Measurements from ENCODE around the gene SERPINB5.
"Not testable (repeated sequence)": the region's sequence is repeated elsewhere in the genome, so short reads cannot be mapped to it uniquely, and the experiment has no call there.

The SERPINB5 gene

GRCh38 chr18:63476668-63477067, at the start of gene SERPINB5:
SERPINB5 (plus strand) TSS chr18:63476958; CDS start chr18:63484429, 7,471 bp downstream.
- DNase-seq (ENCODE audit: low spot score): no peak

DNA sequence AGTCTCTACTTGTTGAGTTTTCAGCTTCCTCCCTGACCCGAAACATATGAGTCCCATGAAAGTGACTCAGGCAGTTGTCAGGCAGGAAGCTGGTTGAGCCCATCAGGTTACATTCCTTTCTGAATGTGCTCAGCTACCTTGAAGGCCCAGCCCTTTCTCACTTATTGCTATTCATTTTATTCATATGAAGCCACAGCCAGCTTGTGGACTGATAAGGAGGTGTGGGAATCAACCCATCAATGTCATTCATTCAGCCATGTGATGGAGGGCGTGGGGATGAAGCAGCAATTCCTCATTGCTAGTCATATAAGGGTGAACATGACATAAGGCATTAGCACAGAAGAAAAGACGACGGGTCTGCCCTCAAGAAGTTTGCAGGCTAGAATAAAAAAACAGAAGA, 49.2 kb upstream of the SERPINB5 start:
- no peak for DNase-seq (ENCODE audit: low spot score)

DNA sequence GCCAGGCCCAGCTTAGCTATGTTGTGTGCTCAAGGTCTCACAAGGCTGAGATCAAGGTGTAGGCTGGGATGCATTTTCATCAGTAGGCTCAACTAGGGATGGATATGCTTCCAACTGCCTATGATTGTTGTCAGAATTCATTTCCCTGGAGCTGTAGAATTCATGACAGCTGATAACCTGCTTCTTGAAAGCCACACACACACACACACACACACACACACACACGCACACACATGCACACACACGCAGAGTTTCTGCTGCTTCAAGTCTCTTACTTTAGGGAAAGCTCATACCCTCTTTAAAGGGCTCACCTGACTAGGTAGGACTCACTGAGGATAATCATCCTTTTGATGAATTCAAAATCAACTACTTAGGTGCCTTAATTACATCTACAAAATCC, 46.2 kb upstream of the SERPINB5 start:
- DNase-seq (ENCODE audit: low spot score): no peak

- DNase-seq (ENCODE audit: low spot score): no peak
Observed at GRCh38 chr18:63431180-63431579, 45.6 kb upstream of the SERPINB5 start.

DNA sequence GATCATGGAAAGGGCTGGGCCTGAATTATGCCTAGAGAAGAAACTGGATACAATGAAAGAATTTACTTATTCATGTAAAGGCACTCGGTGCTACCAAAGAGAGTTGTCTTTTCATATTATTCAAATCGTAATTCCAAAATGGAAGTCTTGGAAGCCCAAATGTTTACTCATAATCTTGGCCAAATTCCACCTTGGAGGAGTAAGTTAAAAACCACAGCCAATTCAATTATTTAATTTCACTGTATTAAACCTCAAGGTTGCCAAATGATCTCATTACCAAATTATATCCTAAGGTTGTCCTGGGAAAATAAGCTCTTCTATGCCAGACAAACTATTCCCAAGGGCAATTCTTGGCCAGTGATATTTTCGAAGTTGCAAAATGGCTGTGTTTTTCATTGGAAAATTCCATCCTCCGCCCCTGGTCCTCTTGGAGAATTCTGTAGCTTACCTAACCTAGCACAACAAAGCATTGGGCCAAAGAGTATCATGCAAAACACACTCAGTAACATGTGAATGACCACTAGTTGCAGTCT, 43.4 kb upstream of the SERPINB5 start:
- no peak for DNase-seq (ENCODE audit: low spot score)

GRCh38 chr18:63438181-63438580, 38.6 kb upstream of the SERPINB5 start:
- DNase-seq (ENCODE audit: low spot score): no peak

DNA sequence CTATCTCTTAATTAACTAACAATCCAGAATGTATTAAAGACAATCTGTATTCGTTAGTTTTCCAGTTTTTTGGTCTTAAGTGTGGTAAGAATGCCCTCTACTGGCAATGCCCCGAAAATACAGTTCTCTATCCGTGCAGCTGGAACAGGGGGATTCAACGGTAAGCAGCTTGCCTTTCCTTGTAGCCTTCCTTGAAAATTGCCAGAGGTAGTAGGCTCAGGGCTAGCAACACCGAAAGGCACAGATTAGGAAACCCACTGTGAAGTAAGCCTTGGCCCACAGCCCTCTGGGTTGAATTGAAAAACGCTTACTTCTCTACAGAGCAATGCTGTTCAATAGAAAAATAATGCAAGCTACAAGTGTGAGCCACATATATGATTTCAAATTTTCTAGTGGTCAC, 37.4 kb upstream of the SERPINB5 start:
- DNase-seq (ENCODE audit: low spot score): peak; percentile 48

GRCh38 chr18:63440219-63440618, 36.5 kb upstream of the SERPINB5 start:
- no peak for DNase-seq (ENCODE audit: low spot score)

- DNase-seq (ENCODE audit: low spot score): no peak
Observed at GRCh38 chr18:63440881-63441280, 35.9 kb upstream of the SERPINB5 start.

DNA sequence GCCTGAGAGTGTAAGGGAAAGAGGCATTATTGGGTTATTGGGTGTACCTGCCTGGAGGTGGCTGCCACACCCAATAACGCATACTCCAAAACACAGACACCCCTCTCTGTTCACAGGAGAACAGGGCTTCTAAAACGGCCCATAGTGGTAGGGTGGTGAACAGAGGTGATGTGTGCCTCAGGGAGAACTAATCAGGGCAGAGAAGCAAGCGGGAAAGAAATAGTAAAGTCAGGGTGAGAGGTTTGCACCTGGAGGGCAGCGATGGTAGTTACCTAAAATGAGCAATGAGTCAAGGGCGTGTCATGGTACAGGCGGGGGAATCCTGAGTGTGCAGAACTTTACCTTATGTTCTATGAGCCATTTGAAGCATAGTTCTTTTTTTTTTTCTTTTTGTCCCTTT, 32.9 kb upstream of the SERPINB5 start:
- no peak for DNase-seq (ENCODE audit: low spot score)

GRCh38 chr18:63444580-63444979, 32.2 kb upstream of the SERPINB5 start:
- no peak for DNase-seq (ENCODE audit: low spot score)

DNA sequence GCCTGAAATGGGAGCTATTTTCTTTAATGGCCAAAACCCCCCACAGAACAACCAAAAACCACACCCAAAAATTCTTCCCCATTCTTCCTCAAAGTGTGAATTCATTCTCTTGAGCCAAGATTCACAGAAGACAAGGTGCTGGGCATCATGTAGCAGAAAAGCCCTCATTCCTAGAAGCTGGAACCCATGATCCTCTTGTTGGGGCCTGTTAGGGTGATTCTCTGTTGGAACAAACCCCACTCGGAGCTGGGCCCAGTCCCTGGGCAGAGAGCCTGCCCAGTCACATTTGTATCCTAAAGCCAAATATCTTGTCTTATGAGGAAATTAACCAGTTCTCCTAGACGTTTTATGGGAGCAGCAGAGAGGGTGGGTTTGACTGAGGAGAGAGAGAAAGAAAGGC, 31.7 kb upstream of the SERPINB5 start:
- no peak for DNase-seq (ENCODE audit: low spot score)

DNA sequence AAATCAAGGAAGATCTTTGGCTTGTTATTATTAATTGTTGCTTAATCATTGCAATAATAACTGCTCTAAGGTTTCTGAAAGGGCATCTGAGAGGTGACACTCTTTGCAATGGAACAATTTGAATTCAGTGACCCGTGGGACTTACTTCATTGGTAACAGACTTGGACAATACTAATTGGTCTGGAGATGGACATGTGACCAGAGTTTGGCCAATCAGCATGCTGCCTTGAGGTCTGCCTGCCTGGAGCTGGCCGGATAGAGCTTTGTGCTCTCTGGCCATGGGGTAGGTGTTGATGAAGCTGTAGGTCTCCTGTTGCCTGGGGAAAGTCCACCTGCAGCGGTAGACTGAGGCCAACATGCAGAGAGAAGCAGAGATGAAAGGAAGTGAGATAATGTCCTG, 30.5 kb upstream of the SERPINB5 start:
- DNase-seq (ENCODE audit: low spot score): no peak

- no peak for DNase-seq (ENCODE audit: low spot score)
Observed at GRCh38 chr18:63447066-63447465, 29.7 kb upstream of the SERPINB5 start.

- DNase-seq (ENCODE audit: low spot score): no peak
Observed at GRCh38 chr18:63449426-63449825, 27.3 kb upstream of the SERPINB5 start.

- DNase-seq (ENCODE audit: low spot score): no peak
Observed at GRCh38 chr18:63451799-63452660, 24.7 kb upstream of the SERPINB5 start.

GRCh38 chr18:63452751-63453150, 24.0 kb upstream of the SERPINB5 start:
- DNase-seq (ENCODE audit: low spot score): not testable (repeated sequence)

- DNase-seq (ENCODE audit: low spot score): no peak
Observed at GRCh38 chr18:63454497-63454896, 22.3 kb upstream of the SERPINB5 start.

DNA sequence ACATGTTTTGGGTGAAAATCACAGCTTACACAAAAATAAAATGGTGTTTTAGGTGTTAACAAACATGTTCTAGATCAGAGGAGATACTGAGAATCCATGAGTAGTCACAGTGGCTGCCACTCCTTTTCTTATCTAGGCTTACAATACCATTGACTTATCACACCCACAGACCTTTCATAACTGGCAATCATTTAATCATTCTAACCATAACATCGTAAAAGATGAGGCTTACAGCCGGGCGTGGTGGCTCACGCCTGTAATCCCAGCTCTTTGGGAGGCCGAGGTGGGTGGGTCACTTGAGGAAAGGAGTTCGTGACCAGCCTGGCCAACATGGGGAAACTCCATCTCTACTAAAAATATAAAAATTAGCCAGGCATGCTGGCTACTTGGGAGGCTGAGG, 18.8 kb upstream of the SERPINB5 start:
- DNase-seq (ENCODE audit: low spot score): no peak

- DNase-seq (ENCODE audit: low spot score): no peak
Observed at GRCh38 chr18:63460414-63460813, 16.3 kb upstream of the SERPINB5 start.

DNA sequence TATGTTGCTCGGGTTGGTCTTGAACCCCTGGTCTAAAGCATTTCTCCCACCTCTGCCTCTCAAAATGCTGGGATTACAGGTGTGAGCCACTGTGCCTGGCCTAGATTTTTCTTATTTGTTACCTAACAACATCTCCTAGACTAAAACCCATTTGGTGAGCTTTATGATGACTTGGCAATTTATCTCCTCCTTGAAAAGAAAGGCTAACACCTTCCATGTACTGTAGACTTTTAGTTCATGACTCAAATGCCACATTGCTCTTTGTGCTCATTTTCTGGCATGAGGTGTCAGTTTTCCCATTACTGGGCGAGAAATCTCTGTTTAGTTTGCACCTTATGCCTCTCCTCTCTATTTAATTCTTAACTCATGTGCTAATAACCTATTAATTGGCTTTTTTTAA, 12.3 kb upstream of the SERPINB5 start:
- no peak for DNase-seq (ENCODE audit: low spot score)

DNA sequence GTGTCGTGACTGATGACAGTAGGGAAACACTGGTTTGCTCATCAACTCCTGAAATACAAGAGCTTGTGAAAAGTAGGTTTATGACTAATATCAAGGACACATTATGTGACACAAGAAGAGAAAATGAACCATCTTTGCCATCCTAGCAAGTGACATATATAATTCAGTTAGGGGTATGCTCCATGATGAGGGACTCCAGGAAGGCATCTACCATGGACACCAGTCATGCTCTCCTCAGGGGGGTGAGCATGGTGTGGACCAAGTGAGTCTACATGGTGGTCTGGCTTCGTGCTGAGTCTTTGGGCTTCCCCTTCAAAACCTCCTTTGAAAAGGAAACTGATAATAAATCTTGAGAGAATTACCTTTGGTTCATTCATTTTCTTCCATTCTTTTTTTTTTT, 11.7 kb upstream of the SERPINB5 start:
- DNase-seq (ENCODE audit: low spot score): no peak

DNA sequence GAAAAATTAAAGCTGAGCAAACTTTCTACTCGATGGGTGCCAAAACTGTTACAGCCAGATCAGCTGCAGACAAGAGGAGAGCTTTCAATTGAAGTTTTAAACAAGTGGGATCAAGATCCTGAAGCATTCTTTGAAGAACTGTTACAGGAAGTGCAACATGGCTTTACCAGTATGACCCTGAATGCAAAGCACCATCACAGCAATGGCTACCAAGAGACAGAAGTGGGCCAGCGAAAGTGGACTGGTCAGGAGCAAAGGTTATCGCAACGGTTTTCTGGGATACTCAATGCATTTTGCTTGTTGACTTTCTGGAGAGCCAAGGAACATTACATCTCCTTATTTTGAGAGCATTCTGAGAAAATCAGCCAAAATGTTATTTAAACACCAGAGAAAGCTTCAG, 9.1 kb upstream of the SERPINB5 start:
- no peak for DNase-seq (ENCODE audit: low spot score)

GRCh38 chr18:63468575-63468974, 8.2 kb upstream of the SERPINB5 start:
- DNase-seq (ENCODE audit: low spot score): no peak

All from HuH-7 (cell line).